Muscle of leg (tissue), 16 donors: ENCODE results near the gene LRRC74B. TPM values are rescaled to one million over a fixed set of nuclear protein-coding genes. Genes with fewer than 3 reads are reported as not detected.
A peak's percentile ranks its signal among the peaks of the same experiment; 100 is the strongest.

Source experiments
- DNase-seq: peaks from one replicate; pipeline ENCODE4 v3.0.0; 2013
- H3K27ac ChIP-seq: one replicate; pipeline ENCODE4 v1.5.1; 2013; ENCODE audit warnings: mild to moderate bottlenecking, low read length, control low read depth
- H3K27me3 ChIP-seq: one replicate; pipeline ENCODE4 v1.6.1; 2013; ENCODE audit warnings: low read length; ENCODE audit not compliant: control insufficient read depth, insufficient read depth
- H3K36me3 ChIP-seq: one replicate; pipeline ENCODE4 v1.6.1; 2013; ENCODE audit warnings: low read length; ENCODE audit not compliant: control insufficient read depth, insufficient read depth
- H3K4me1 ChIP-seq: one replicate; pipeline ENCODE4 v1.6.1; 2013; ENCODE audit warnings: low read length; ENCODE audit not compliant: control insufficient read depth, insufficient read depth
- H3K4me3 ChIP-seq: one replicate; pipeline ENCODE4 v1.5.1; 2013; ENCODE audit warnings: low read length, control low read depth
- H3K9me3 ChIP-seq: replicated peaks from 2 replicates; pipeline ENCODE4 v1.6.1; 2013; ENCODE audit warnings: low read depth, low read length; ENCODE audit not compliant: control insufficient read depth
- WGBS: methylation state at CpG from one replicate; pipeline ENCODE4 v1.1.5; 2013; ENCODE audit warnings: missing lambda C conversion rate; ENCODE audit not compliant: insufficient coverage; 5-methylcytosine and 5-hydroxymethylcytosine counted together
- long read RNA-seq, 11 donors: transcript quantifications; one replicate each; lab custom pipeline, GENCODE V29; 2026
- polyA plus RNA-seq, 8 donors: library from polyadenylated mRNA; unstranded; fragments of 120-200 nt; gene quantifications; one replicate each; pipeline versions ENCODE4 v1.2.1 to v1.2.3, GENCODE V29; 2013; ENCODE audit warnings: inconsistent platforms in 1 of 8, low replicate concordance in 1 of 8; ENCODE audit not compliant: insufficient read length in 8 of 8, insufficient read depth in 1 of 8
- total RNA-seq: library from RNA; stranded (reverse); fragments of 120-200 nt; gene quantifications from one replicate; pipeline ENCODE4 v1.2.4, GENCODE V29; 2013

The LRRC74B gene
- total RNA-seq (0.09 TPM), polyA plus RNA-seq (under 1 TPM in 5 of 8 donors, not detected in 3; 0.13 to 0.34 (median 0.16) TPM)
- long read RNA-seq, donor 1: 0 reads
- long read RNA-seq, donor 2: 0 reads
- long read RNA-seq, donor 3: 0 reads
- long read RNA-seq, donor 4: 0 reads
- long read RNA-seq, donor 5: 0 reads
- long read RNA-seq, donor 6: 0 reads
- long read RNA-seq, donor 7: 0 reads
- long read RNA-seq, donor 8: 0 reads
- long read RNA-seq, donor 9: 0 reads
- long read RNA-seq, donor 10: 0 reads
- long read RNA-seq, donor 11: 0 reads

DNA sequence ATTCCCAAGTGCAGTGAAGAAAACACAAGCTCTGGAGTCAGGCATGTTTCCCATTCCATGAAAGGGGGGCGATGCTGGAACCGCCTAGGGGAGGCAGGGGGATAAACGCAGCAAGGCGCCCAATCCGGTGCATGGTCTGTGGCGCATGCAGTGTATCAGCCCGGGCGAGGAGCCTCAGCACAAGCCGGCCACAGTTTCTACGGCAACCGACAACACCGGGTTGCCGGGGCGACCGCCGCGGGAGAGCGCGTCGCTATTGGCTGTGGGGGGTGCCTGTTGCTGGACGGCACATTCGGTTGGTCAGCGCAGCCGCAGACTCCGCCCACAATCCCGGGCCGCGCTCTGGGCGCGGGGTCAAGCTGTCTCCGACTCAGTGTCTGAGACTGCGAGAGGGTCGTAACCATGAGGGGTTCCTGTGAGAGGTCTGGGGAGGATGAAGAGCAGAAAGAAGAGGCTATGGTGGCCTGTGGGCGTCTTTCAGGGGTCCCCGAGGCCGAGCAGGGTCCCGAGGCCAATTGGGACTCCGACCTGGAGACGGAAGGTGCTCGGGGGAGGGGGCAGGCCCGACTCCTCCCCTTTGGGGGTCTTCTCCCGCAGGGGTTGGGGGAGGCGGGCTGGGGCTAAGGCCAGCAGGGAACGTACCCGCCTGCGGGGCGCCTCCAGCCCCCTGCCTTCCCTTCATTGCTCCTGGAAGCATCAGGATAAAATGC lies at the start of gene LRRC74B:
Gene LRRC74B, plus strand, starts transcription at position 362 of the 710 bp plus-strand sequence. Its CDS starts 41 bp downstream, at position 403.
- under 1% methylated on average over 26 of the region's 47 CpGs for WGBS
- H3K36me3 ChIP-seq: no peaks in the 10 kb centered on the region
- peak; percentile 94 for DNase-seq
- H3K4me1 ChIP-seq: peaks cover 33% of the 10 kb centered on the region
- no peaks in the 10 kb centered on the region for H3K9me3 ChIP-seq
- no peaks in the 10 kb centered on the region for H3K27me3 ChIP-seq
- H3K4me3 ChIP-seq: peak within 1 kb of the TSS; percentile 51
- H3K27ac ChIP-seq: peak within 1 kb of the TSS; percentile 81

- Histone ChIP-seq H3K4me3 (no peak overlapping the region), H3K27me3 (no peaks in the 10 kb centered on the region), H3K36me3 (peaks cover 87% of the 10 kb centered on the region), H3K9me3 (no peaks in the 10 kb centered on the region), H3K4me1 (peaks cover 11% of the 10 kb centered on the region), H3K27ac (no peak overlapping the region)
- no peak for DNase-seq
- WGBS: 95% methylated on average over 10 of the region's 10 CpGs
Measured at GRCh38 chr22:20996031-20996410, 49.7 kb upstream of the LRRC74B start.

DNA sequence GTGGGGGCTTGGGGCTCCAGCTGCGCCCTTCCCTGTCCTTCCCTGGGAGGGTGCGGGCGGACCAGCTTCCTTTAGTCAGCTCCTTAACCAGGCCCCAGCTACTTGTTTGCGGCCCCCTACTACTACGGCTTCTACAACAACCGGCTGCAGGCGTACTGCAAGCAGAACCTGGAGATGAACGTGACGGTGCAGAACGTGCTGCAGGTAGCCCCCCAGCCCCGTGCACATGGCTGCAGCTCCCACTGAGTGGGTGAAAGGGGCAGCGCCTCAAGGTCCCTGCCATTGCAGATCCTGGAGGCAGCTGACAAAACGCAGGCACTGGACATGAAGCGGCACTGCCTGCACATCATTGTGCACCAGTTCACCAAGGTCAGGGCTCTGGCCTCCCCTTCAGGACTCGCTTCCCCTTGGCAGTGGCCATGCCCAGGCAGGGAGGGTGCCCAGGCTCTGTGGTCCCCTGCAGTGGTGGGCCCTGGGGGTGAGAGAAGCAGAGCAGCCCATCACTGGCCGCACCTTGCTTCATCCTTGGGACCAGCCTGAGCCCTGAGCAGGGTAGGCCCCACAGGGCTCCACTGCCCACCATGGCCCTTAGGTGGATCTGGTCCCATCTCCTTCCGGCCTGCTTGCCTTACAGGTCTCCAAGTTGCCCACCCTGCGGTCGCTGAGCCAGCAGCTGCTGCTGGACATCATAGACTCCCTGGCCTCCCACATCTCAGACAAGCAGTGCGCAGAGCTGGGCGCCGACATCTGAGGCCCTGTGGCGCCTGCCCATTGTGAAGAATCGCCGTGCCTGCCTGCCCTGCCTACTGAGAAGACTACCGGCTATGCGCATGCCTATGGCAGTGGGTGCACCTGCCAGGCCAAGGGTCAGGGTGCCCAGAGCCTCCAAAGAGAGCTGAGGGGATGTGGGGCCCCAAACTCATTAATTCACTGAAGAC lies 48.9 kb upstream of the LRRC74B start:
- 85% methylated on average over 27 of the region's 27 CpGs for WGBS
- H3K27ac ChIP-seq: no peak overlapping the region
- DNase-seq: no peak
- H3K36me3 ChIP-seq: peaks cover 79% of the 10 kb centered on the region
- H3K4me1 ChIP-seq: peaks cover 16% of the 10 kb centered on the region
- no peaks in the 10 kb centered on the region for H3K27me3 ChIP-seq
- H3K4me3 ChIP-seq: no peak overlapping the region
- no peaks in the 10 kb centered on the region for H3K9me3 ChIP-seq

- H3K27ac ChIP-seq: no peak overlapping the region
- H3K36me3 ChIP-seq: peaks cover 71% of the 10 kb centered on the region
- H3K4me3 ChIP-seq: no peak overlapping the region
- H3K9me3 ChIP-seq: no peaks in the 10 kb centered on the region
- WGBS: 59% methylated on average over 11 of the region's 13 CpGs
- peaks cover 16% of the 10 kb centered on the region for H3K4me1 ChIP-seq
- no peaks in the 10 kb centered on the region for H3K27me3 ChIP-seq
- DNase-seq: no peak
Measured at GRCh38 chr22:20997536-20998257, 48.0 kb upstream of the LRRC74B start.

DNA sequence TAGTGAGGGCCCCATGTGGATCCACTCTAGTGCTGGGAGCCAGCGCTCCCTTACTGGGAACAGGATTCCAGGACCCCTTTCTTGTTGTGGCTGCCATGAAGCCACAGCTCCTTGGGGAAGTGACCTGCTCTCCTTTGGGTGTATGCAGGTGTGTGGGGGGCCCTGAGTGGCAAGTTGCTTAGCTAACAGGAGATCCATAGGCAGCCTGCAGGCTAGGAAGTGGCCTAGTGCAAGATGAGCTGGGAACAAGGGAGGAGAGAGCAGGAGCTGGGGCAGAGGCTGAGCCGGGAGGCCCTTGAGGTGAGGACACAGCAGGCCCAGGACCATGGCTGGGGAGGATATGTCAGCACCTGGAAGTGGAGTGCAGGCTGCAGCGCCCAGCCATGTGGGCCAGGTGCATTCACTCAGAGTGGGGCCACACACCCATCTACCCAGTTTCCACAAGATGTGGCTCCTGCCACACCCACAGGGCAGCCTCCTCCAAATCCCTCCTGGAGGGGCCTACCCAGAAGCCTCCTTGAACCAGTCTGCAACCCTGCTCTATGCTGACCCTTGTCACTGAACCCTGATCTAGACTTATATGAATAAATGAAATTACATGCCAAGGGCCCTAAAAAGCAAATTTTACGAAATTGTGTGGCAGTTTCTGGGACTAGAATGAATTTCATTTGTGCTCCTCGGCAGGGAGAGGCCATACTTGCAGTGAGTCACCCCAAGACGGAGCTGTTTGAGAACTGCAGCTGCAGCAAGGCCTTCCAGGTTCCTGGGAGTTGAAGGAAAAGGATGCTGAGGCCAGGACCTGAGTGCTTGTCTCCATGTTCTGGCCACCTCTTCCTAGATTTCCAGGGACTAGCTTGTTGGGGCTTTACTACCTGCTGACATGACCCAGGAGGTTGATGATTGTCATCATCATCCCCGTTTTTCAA lies 47.1 kb upstream of the LRRC74B start:
- Histone ChIP-seq H3K4me1 (peaks cover 26% of the 10 kb centered on the region), H3K27ac (no peak overlapping the region), H3K27me3 (no peaks in the 10 kb centered on the region), H3K9me3 (no peaks in the 10 kb centered on the region), H3K36me3 (peaks cover 63% of the 10 kb centered on the region), H3K4me3 (no peak overlapping the region)
- 65% methylated on average over 7 of the region's 7 CpGs for WGBS
- no peak for DNase-seq

DNA sequence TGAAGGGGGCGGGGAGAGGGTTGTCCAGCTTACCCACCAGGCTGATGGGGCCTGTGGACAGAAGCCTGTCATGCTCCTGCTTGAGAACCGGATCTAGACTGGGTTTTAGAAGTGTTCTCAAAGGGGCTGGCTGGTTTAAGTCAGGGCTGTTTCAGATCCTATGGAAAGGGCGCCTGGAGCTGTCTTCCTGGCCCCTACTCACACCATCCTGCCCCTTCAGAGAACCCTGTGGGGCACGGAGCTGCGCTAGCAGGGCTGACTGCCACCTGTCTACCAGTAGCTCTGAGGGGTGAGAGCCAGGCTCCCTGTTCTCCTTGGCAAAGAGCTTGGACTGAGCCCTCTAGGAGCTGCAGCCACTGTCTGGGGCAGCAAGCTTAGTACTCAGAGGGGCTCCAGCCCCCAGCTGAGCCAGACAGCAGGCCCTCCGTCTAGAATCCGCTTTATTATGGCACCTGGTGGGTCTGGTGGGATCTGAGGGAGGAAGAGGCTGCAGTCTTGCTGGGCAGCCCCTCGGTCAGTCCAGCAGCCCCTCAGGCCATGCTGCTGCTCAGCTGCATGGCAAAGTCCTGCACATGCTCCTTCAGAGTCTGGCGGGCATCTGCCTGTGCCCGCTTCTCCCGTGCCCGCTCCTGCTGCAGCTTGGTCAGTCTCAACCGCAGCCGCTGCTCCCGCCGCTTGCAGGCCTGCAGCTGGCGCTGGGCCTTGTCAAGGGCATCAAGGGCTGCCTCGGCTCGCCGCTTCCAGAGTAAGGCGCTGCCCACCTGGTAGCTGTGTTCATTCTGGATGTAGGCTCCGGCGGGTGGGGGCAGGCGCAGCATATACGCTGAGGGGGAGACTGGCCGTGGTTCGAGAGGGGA lies 46.2 kb upstream of the LRRC74B start:
- Histone ChIP-seq H3K27ac (no peak overlapping the region), H3K36me3 (peaks cover 59% of the 10 kb centered on the region)
- WGBS: 90% methylated on average over 24 of the region's 27 CpGs

DNA sequence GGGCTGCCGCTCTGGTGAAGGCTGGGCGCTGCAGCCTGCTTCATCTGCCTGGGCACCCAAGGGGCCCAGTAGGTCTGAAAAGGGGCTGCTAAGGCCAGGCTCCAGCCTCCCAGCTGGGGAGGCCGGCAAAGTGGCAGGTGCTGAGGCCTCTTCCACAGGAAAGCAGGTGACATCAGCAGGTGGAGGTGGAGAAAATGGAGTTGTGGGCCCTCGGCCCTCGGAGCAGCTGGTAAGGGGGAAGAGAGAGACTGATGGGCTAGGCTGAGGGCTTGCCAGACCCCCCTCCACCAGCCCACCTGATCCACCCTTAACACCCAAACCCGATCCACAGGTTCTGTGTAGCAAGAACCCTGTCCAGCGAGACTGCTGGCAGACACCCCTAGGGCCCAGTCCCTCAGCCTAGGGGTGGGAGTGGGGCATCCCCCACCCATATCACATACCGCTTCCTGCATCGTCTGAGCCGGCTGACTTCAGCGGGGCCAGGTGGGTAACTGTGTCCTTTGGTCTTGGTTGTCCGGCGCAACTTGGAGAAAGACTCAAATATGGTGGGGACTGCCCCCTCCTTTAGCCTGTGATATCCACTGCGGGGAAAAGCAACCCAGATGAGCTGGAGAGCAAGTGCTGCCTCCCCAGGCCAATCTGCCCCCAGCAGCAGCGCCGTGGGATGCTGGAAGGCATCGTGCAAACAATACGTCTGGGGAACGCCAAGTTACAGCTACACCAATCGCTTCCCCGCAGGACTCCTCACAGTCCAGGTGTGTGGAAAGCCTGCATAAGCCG lies 45.3 kb upstream of the LRRC74B start:
- H3K9me3 ChIP-seq: no peaks in the 10 kb centered on the region
- 39% methylated on average over 15 of the region's 22 CpGs for WGBS
- peaks cover 53% of the 10 kb centered on the region for H3K36me3 ChIP-seq
- no peak for DNase-seq
- H3K27me3 ChIP-seq: no peaks in the 10 kb centered on the region
- peak overlapping the region; percentile 68 for H3K4me3 ChIP-seq
- H3K27ac ChIP-seq: peak overlapping the region; percentile 100
- peaks cover 28% of the 10 kb centered on the region for H3K4me1 ChIP-seq

More for the DNA sequence above, 46.2 kb upstream of the LRRC74B start:
- no peak overlapping the region for H3K4me3 ChIP-seq
- DNase-seq: no peak
- no peaks in the 10 kb centered on the region for H3K9me3 ChIP-seq
- H3K27me3 ChIP-seq: no peaks in the 10 kb centered on the region
- H3K4me1 ChIP-seq: peaks cover 28% of the 10 kb centered on the region
